PC-3 (cell line): ENCODE data around the gene MS4A18. TPM values are rescaled to one million over a fixed set of nuclear protein-coding genes. Genes with fewer than 3 reads are reported as not detected.

Experiments used
- ATAC-seq: fragments of 200-7000 bp; cut with Tn5 transposase; 2 replicates; pipeline ENCODE4 v1.9.1; 2020; ENCODE audit warnings: mild to moderate bottlenecking, moderate library complexity
- BruUV-seq: library from RNA; stranded (reverse); fragments of 400-500 nt; replicated peaks from 2 replicates; lab custom pipeline; 2021; lab: Mats Ljungman, UMichigan
- CTCF ChIA-PET: fragments of 300-600 bp; sonication (Branson Sonifier 250); formaldehyde crosslinking; loops from one replicate; lab custom pipeline; 2022; ENCODE audit warnings: antibody characterized with exemption; lab: Charles Lee
- POLR2A ChIA-PET: fragments of 300-600 bp; sonication (Branson Sonifier 250); formaldehyde crosslinking; loops from one replicate; lab custom pipeline; 2022; ENCODE audit warnings: antibody characterized with exemption; ENCODE audit not compliant: unreplicated experiment; lab: Charles Lee
- DNase-seq: peaks from one replicate; pipeline ENCODE4 v3.0.0-alpha.2; 2015
- H2AFZ ChIP-seq: fragments of 300-600 bp; sonication (generic); 2 replicates; pipeline ENCODE4 v1.6.0; 2016; ENCODE audit warnings: antibody characterized with exemption, low read length
- H3F3A ChIP-seq: fragments of 300-600 bp; sonication (generic); one replicate; pipeline ENCODE4 v1.6.0; 2017; ENCODE audit warnings: antibody characterized with exemption, low read length, control low read depth, mild to moderate bottlenecking; ENCODE audit not compliant: unreplicated experiment
- H3K27ac ChIP-seq: fragments of 300-600 bp; sonication (generic); 2 replicates; pipeline ENCODE4 v1.5.1; 2016; ENCODE audit warnings: mild to moderate bottlenecking, low read length
- H3K27me3 ChIP-seq: fragments of 300-600 bp; sonication (generic); 2 replicates; pipeline ENCODE4 v1.6.1; 2016; ENCODE audit warnings: low read length, mixed read lengths
- H3K36me3 ChIP-seq: fragments of 300-600 bp; sonication (generic); 2 replicates; pipeline ENCODE4 v1.6.1; 2016; ENCODE audit warnings: low read depth, mixed run types, low read length, mixed read lengths
- H3K4me1 ChIP-seq: fragments of 300-600 bp; sonication (generic); 2 replicates; pipeline ENCODE4 v1.5.1; 2016; ENCODE audit warnings: low read length; ENCODE audit not compliant: insufficient read depth
- H3K4me2 ChIP-seq: fragments of 300-600 bp; sonication (generic); 2 replicates; pipeline ENCODE4 v1.6.0; 2016; ENCODE audit warnings: low read length
- H3K4me3 ChIP-seq: fragments of 300-600 bp; sonication (generic); 2 replicates; pipeline ENCODE4 v1.5.1; 2016; ENCODE audit warnings: mild to moderate bottlenecking, low read length, mixed read lengths
- H3K79me2 ChIP-seq: fragments of 300-600 bp; sonication (generic); 2 replicates; pipeline ENCODE4 v1.6.1; 2017; ENCODE audit warnings: low read length, mixed read lengths
- H3K9ac ChIP-seq: fragments of 300-600 bp; sonication (generic); 2 replicates; pipeline ENCODE4 v1.6.0; 2016; ENCODE audit warnings: mild to moderate bottlenecking, low read length
- H3K9me2 ChIP-seq: fragments of 300-600 bp; sonication (generic); replicated peaks from 2 replicates; pipeline ENCODE4 v1.6.1; 2016; ENCODE audit warnings: mixed run types, low read length, mixed read lengths
- H3K9me3 ChIP-seq: fragments of 300-600 bp; sonication (generic); 2 replicates; pipeline ENCODE4 v1.6.1; 2016; ENCODE audit warnings: low read length, mixed read lengths
- H4K20me1 ChIP-seq: fragments of 300-600 bp; sonication (generic); 2 replicates; pipeline ENCODE4 v1.6.1; 2016; ENCODE audit warnings: low read length, mixed read lengths
- EZH2 ChIP-seq: fragments of 300-600 bp; sonication (generic); IDR thresholded peaks from one replicate; pipeline ENCODE4 v1.6.1; 2017; ENCODE audit warnings: antibody characterized with exemption, mild to moderate bottlenecking, low read length; ENCODE audit not compliant: unreplicated experiment
- EZH2phosphoT487 ChIP-seq: fragments of 300-600 bp; sonication (generic); IDR thresholded peaks from 2 replicates; pipeline ENCODE4 v1.6.1; 2018; ENCODE audit warnings: mild to moderate bottlenecking, antibody characterized with exemption, low read length, borderline replicate concordance
- intact Hi-C: fragments of 100-400 bp; cut with micrococcal nuclease; formaldehyde crosslinking; loops from 2 replicates; pipeline ENCODE4 v1.9.0; 2023
- total RNA-seq: library from RNA; depleted of rRNA; stranded (reverse); fragments of >200 nt; gene quantifications from 2 replicates; pipeline ENCODE4 v1.2.3, GENCODE V29; 2014
- TF ChIP-seq, protein P1 (sequence below): fragments of 300-600 bp; sonication (generic); conservative IDR thresholded peaks from 2 replicates; pipeline ENCODE4 v1.5.1; 2017; ENCODE audit warnings: antibody characterized with exemption, low read depth, mild to moderate bottlenecking, low read length

MS4A18 gene
- total RNA-seq, 1 experiment from 2014 or later: not detected

DNA sequence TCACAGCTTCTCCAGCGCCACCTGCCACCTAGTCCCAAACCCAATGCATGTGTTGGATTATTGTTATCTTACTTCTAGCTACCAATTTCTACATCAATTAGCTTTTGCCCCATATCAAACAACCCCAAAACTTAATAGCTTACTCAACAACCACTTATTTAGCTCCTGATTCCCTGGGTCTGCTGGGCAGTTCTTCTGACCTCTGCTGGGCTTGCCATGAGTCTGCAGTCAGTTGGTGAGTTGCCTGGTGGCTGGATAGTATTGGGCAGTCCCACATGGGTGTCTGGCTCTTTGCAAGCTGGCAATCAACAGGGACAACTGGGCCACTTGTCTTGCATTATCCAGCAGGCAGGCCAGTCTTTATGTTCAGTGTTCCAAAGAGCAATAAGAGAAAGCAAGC, 18.5 kb downstream of the MS4A18 start:
- intact Hi-C loops: no loop called here

DNA sequence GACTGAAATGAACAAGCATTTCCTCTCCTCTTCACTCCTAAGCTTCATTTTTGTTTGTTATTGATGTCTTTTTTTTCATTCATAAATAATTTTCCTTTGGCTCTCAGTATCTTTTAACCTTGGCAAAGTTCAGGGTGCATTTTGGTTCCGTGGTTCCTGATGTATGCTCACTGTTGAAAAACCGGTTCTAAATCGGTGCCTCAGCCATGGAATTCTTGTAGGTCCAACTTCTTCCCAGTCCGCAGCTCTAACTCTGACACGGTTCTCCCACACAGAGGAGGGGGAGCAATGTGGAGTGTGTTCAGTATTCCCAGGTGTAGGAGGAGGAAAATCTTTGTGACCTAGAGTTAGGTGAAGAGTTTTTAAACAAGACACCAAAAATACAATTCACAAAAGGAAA, 19.6 kb downstream of the MS4A18 start:
- H4K20me1 ChIP-seq: no peaks in the 10 kb centered on the region
- H3K9me2 ChIP-seq: no peaks in the 10 kb centered on the region
- H3K9ac ChIP-seq: no peak overlapping the region
- POLR2A ChIA-PET: no interaction called here
- no peak overlapping the region for H3K4me2 ChIP-seq
- TF ChIP-seq, protein P1, sequence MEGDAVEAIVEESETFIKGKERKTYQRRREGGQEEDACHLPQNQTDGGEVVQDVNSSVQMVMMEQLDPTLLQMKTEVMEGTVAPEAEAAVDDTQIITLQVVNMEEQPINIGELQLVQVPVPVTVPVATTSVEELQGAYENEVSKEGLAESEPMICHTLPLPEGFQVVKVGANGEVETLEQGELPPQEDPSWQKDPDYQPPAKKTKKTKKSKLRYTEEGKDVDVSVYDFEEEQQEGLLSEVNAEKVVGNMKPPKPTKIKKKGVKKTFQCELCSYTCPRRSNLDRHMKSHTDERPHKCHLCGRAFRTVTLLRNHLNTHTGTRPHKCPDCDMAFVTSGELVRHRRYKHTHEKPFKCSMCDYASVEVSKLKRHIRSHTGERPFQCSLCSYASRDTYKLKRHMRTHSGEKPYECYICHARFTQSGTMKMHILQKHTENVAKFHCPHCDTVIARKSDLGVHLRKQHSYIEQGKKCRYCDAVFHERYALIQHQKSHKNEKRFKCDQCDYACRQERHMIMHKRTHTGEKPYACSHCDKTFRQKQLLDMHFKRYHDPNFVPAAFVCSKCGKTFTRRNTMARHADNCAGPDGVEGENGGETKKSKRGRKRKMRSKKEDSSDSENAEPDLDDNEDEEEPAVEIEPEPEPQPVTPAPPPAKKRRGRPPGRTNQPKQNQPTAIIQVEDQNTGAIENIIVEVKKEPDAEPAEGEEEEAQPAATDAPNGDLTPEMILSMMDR: no peak
- no peak for TF ChIP-seq EZH2phosphoT487
- TF ChIP-seq EZH2: no peak
- CTCF ChIA-PET: no interaction called here
- BruUV-seq: no TSS peak
- no peak overlapping the region for H3K4me3 ChIP-seq
- no peak overlapping the region for H3K27ac ChIP-seq
- no peaks in the 10 kb centered on the region for H3K9me3 ChIP-seq
- no peaks in the 10 kb centered on the region for H3K4me1 ChIP-seq
- no peaks in the 10 kb centered on the region for H3K79me2 ChIP-seq
- intact Hi-C loops: no loop called here
- DNase-seq (no peak), ATAC-seq (no peak)
- no peaks in the 10 kb centered on the region for H3K36me3 ChIP-seq
- H3K27me3 ChIP-seq: peaks cover 11% of the 10 kb centered on the region
- no peak overlapping the region for H2AFZ ChIP-seq
- H3F3A ChIP-seq: no peaks in the 10 kb centered on the region

More for the DNA sequence above, 18.5 kb downstream of the MS4A18 start:
- no peaks in the 10 kb centered on the region for H3K79me2 ChIP-seq
- no peaks in the 10 kb centered on the region for H3F3A ChIP-seq
- no peak for DNase-seq
- H3K27me3 ChIP-seq: peaks cover 21% of the 10 kb centered on the region
- no peaks in the 10 kb centered on the region for H3K4me1 ChIP-seq
- POLR2A ChIA-PET: no interaction called here
- H3K4me3 ChIP-seq: no peak overlapping the region
- H2AFZ ChIP-seq: no peak overlapping the region
- no peaks in the 10 kb centered on the region for H3K9me3 ChIP-seq
- H3K27ac ChIP-seq: no peak overlapping the region
- no TSS peak for BruUV-seq
- TF ChIP-seq, protein P1: peak; percentile 43; the same call in 1 of the 2 replicates
- no peak for TF ChIP-seq EZH2
- CTCF ChIA-PET: no interaction called here
- no peak for ATAC-seq
- H3K9ac ChIP-seq: no peak overlapping the region
- no peaks in the 10 kb centered on the region for H3K9me2 ChIP-seq
- no peaks in the 10 kb centered on the region for H4K20me1 ChIP-seq
- no peak overlapping the region for H3K4me2 ChIP-seq
- H3K36me3 ChIP-seq: no peaks in the 10 kb centered on the region

DNA sequence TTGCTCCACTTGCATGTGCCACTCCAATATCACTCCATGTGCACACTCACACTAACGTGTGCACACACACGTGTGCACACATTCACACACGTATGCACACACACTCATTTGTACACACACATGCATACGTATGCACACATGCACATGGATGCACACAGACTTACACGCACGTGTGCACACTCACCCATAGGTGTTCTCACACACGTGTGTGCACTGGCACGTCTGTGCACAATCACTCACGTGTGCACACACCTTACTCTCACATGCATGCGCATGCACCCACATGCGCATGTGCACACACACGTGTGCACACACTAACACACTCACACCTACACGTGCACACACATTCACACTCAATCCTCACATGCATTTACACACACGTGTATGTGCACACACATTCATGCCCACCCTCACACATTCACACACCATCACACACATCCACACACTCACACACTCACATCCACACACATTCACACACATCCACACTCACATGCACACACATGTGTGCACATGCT, 22.9 kb downstream of the MS4A18 start:
- POLR2A ChIA-PET: no interaction called here
- H3K4me2 ChIP-seq: no peak overlapping the region
- intact Hi-C loops: no loop called here

More for the DNA sequence above, 22.9 kb downstream of the MS4A18 start:
- Histone ChIP-seq H4K20me1 (no peaks in the 10 kb centered on the region), H3K4me1 (no peaks in the 10 kb centered on the region), H3K4me3 (no peak overlapping the region), H2AFZ (no peak overlapping the region), H3K36me3 (no peaks in the 10 kb centered on the region), H3K27me3 (peaks cover 13% of the 10 kb centered on the region), H3K9me3 (no peaks in the 10 kb centered on the region), H3K9me2 (no peaks in the 10 kb centered on the region), H3K79me2 (no peaks in the 10 kb centered on the region), H3K27ac (no peak overlapping the region), H3K9ac (no peak overlapping the region), H3F3A (no peaks in the 10 kb centered on the region)
- DNase-seq (no peak), ATAC-seq (no peak)
- no TSS peak for BruUV-seq
- CTCF ChIA-PET: no interaction called here
- TF ChIP-seq EZH2phosphoT487 (no peak), EZH2 (no peak)
- TF ChIP-seq, protein P1: no peak
